Stimulated activated naive CD8-positive, alpha-beta T cell treated with anti-CD3 and anti-CD28 coated beads, Interleukin-15, amount 100 ng/mL, for 72 hours (primary cell): ENCODE measurements around the gene UTS2B.
"Not testable (repeated sequence)": the region's sequence is repeated elsewhere in the genome, so short reads cannot be mapped to it uniquely, and the experiment has no call there.

Source experiments
- ATAC-seq: fragments of 150-1000 bp; cut with Tn5 transposase; 2 replicates; pipeline ENCODE4 v1.10.0; 2021; ENCODE audit warnings: mild to moderate bottlenecking, moderate library complexity
- DNase-seq, 2 donors: peaks; one replicate each; pipeline ENCODE4 v3.0.0; 2021 to 2022
- H3K27ac Mint-ChIP-seq, 2 donors: one replicate each; pipeline ENCODE4 v1.8.0; 2022; ENCODE audit warnings: mild to moderate bottlenecking in 2 of 2, mixed read lengths in 2 of 2, moderate library complexity in 2 of 2
- H3K27me3 Mint-ChIP-seq: one replicate; pipeline ENCODE4 v1.8.0; 2022; ENCODE audit warnings: mixed read lengths
- H3K4me1 Mint-ChIP-seq: one replicate; pipeline ENCODE4 v1.8.0; 2022; ENCODE audit warnings: mild to moderate bottlenecking, mixed read lengths
- H3K4me3 Mint-ChIP-seq, 2 donors: one replicate each; pipeline ENCODE4 v1.8.0; 2022; ENCODE audit warnings: mild to moderate bottlenecking in 2 of 2, mixed read lengths in 2 of 2, moderate library complexity in 1 of 2
- H3K9me3 Mint-ChIP-seq, 2 donors: one replicate each; pipeline ENCODE4 v1.8.0; 2022; ENCODE audit warnings: mixed read lengths in 2 of 2

UTS2B gene

GRCh38 chr3:191282251-191283185 lies 47.8 kb downstream of the UTS2B start:
- Mint-ChIP-seq H3K4me3 (no peak overlapping the region), H3K27me3 (no peaks in the 10 kb centered on the region), H3K4me1 (no peaks in the 10 kb centered on the region), H3K27ac (no peak overlapping the region), H3K9me3 (peaks cover 0 to 5% of the 10 kb centered on the region in 2 donors)
- no peak for DNase-seq
- ATAC-seq: no peak

GRCh38 chr3:191280882-191281281 lies 49.4 kb downstream of the UTS2B start:
- H3K27me3 Mint-ChIP-seq: no peaks in the 10 kb centered on the region

GRCh38 chr3:191280111-191280510 lies 50.2 kb downstream of the UTS2B start:
- Mint-ChIP-seq H3K9me3 (no peaks in the 10 kb centered on the region), H3K27ac (no peak overlapping the region), H3K4me1 (no peaks in the 10 kb centered on the region), H3K27me3 (no peaks in the 10 kb centered on the region), H3K4me3 (no peak overlapping the region)
- no peak for DNase-seq
- ATAC-seq: no peak

More at GRCh38 chr3:191280882-191281281, 49.4 kb downstream of the UTS2B start:
- no peak overlapping the region for H3K4me3 Mint-ChIP-seq
- H3K27ac Mint-ChIP-seq: no peak overlapping the region
- DNase-seq (no peak), ATAC-seq (no peak)
- H3K9me3 Mint-ChIP-seq: no peaks in the 10 kb centered on the region
- no peaks in the 10 kb centered on the region for H3K4me1 Mint-ChIP-seq

- H3K4me3 Mint-ChIP-seq: no peak overlapping the region
- ATAC-seq (no peak), DNase-seq (no peak)
- H3K4me1 Mint-ChIP-seq: no peaks in the 10 kb centered on the region
- no peaks in the 10 kb centered on the region for H3K27me3 Mint-ChIP-seq
- H3K9me3 Mint-ChIP-seq: peaks cover 7 to 8% of the 10 kb centered on the region in 2 donors
- no peak overlapping the region for H3K27ac Mint-ChIP-seq
Observed at GRCh38 chr3:191275751-191276150, 54.6 kb downstream of the UTS2B start.

- H3K4me1 Mint-ChIP-seq, DNase-seq, H3K27ac Mint-ChIP-seq, ATAC-seq, H3K27me3 Mint-ChIP-seq, H3K9me3 Mint-ChIP-seq, H3K4me3 Mint-ChIP-seq: not testable (repeated sequence)
Observed at GRCh38 chr3:191275244-191275643, 55.1 kb downstream of the UTS2B start.

GRCh38 chr3:191269289-191270085 lies 60.8 kb downstream of the UTS2B start:
- DNase-seq: no peak
- no peaks in the 10 kb centered on the region for H3K27me3 Mint-ChIP-seq
- H3K9me3 Mint-ChIP-seq: peaks cover 7 to 8% of the 10 kb centered on the region in 2 donors
- no peak for ATAC-seq
- H3K4me1 Mint-ChIP-seq: no peaks in the 10 kb centered on the region
- no peak overlapping the region for H3K4me3 Mint-ChIP-seq
- no peak overlapping the region for H3K27ac Mint-ChIP-seq

GRCh38 chr3:191268737-191269136 lies 61.6 kb downstream of the UTS2B start:
- H3K9me3 Mint-ChIP-seq: peaks cover 7 to 8% of the 10 kb centered on the region in 2 donors
- H3K4me1 Mint-ChIP-seq: no peaks in the 10 kb centered on the region
- no peaks in the 10 kb centered on the region for H3K27me3 Mint-ChIP-seq
- H3K4me3 Mint-ChIP-seq: no peak overlapping the region
- H3K27ac Mint-ChIP-seq: no peak overlapping the region
- DNase-seq (no peak), ATAC-seq (no peak)

- DNase-seq (no peak), ATAC-seq (no peak)
- no peak overlapping the region for H3K27ac Mint-ChIP-seq
- H3K4me1 Mint-ChIP-seq: no peaks in the 10 kb centered on the region
- H3K4me3 Mint-ChIP-seq: no peak overlapping the region
- H3K27me3 Mint-ChIP-seq: no peaks in the 10 kb centered on the region
- peaks cover 0 to 2% of the 10 kb centered on the region in 2 donors for H3K9me3 Mint-ChIP-seq
Observed at GRCh38 chr3:191263850-191264249, 66.5 kb downstream of the UTS2B start.

GRCh38 chr3:191263365-191263764 lies 67.0 kb downstream of the UTS2B start:
- H3K27ac Mint-ChIP-seq: no peak overlapping the region
- H3K4me1 Mint-ChIP-seq: no peaks in the 10 kb centered on the region
- no peak for DNase-seq
- no peaks in the 10 kb centered on the region for H3K27me3 Mint-ChIP-seq
- no peak overlapping the region for H3K4me3 Mint-ChIP-seq
- ATAC-seq: no peak
- peaks cover 0 to 5% of the 10 kb centered on the region in 2 donors for H3K9me3 Mint-ChIP-seq

- Mint-ChIP-seq H3K27ac (no peak overlapping the region), H3K9me3 (peaks cover 0 to 5% of the 10 kb centered on the region in 2 donors), H3K4me1 (no peaks in the 10 kb centered on the region), H3K27me3 (no peaks in the 10 kb centered on the region), H3K4me3 (no peak overlapping the region)
- no peak for DNase-seq
- ATAC-seq: no peak
Observed at GRCh38 chr3:191262650-191263049, 67.7 kb downstream of the UTS2B start.

GRCh38 chr3:191261304-191261638 lies 69.1 kb downstream of the UTS2B start:
- no peak overlapping the region for H3K4me3 Mint-ChIP-seq
- peaks cover 0 to 5% of the 10 kb centered on the region in 2 donors for H3K9me3 Mint-ChIP-seq
- ATAC-seq: no peak
- no peak for DNase-seq
- H3K4me1 Mint-ChIP-seq: no peaks in the 10 kb centered on the region
- H3K27me3 Mint-ChIP-seq: no peaks in the 10 kb centered on the region
- H3K27ac Mint-ChIP-seq: no peak overlapping the region

- no peaks in the 10 kb centered on the region for H3K4me1 Mint-ChIP-seq
- H3K9me3 Mint-ChIP-seq: peaks cover 0 to 5% of the 10 kb centered on the region in 2 donors
- no peak for DNase-seq
- no peaks in the 10 kb centered on the region for H3K27me3 Mint-ChIP-seq
- no peak for ATAC-seq
- H3K27ac Mint-ChIP-seq: peak overlapping the region in 1 of 2 donors; percentile 65
- H3K4me3 Mint-ChIP-seq: no peak overlapping the region
Observed at GRCh38 chr3:191260431-191261303, 69.7 kb downstream of the UTS2B start.

- Mint-ChIP-seq H3K27ac (no peak overlapping the region), H3K4me1 (no peaks in the 10 kb centered on the region), H3K4me3 (no peak overlapping the region), H3K27me3 (no peaks in the 10 kb centered on the region), H3K9me3 (peaks cover 0 to 5% of the 10 kb centered on the region in 2 donors)
- DNase-seq (no peak), ATAC-seq (no peak)
Observed at GRCh38 chr3:191259486-191259885, 70.8 kb downstream of the UTS2B start.

- H3K27me3 Mint-ChIP-seq: no peaks in the 10 kb centered on the region
- no peak for ATAC-seq
- H3K9me3 Mint-ChIP-seq: peaks cover 0 to 5% of the 10 kb centered on the region in 2 donors
- H3K27ac Mint-ChIP-seq: no peak overlapping the region
- DNase-seq: no peak
- no peak overlapping the region for H3K4me3 Mint-ChIP-seq
- no peaks in the 10 kb centered on the region for H3K4me1 Mint-ChIP-seq
Observed at GRCh38 chr3:191257286-191257685, 73.0 kb downstream of the UTS2B start.

- Mint-ChIP-seq H3K27ac (no peak overlapping the region), H3K27me3 (no peaks in the 10 kb centered on the region), H3K4me1 (no peaks in the 10 kb centered on the region), H3K9me3 (peaks cover 0 to 5% of the 10 kb centered on the region in 2 donors), H3K4me3 (no peak overlapping the region)
- ATAC-seq (no peak), DNase-seq (no peak)
Observed at GRCh38 chr3:191256405-191256804, 73.9 kb downstream of the UTS2B start.
